ENCODE data around the gene DCST1. TPM values are rescaled to one million over a fixed set of nuclear protein-coding genes. Genes with fewer than 3 reads are reported as not detected.
A peak's percentile ranks its signal among the peaks of the same experiment; 100 is the strongest.

The DCST1 gene
- total and polyA plus RNA-seq, 12 donors = not detected

- intact Hi-C loops (cut with DNase I) = no loop called here
- DNase-seq = no peak
- no peak for TF ChIP-seq POLR2A (IDR thresholded peaks at IDR 0.05)
- TF ChIP-seq CTCF (IDR thresholded peaks at IDR 0.05) = no peak
- WGBS, 4 donors = 81 to 89% (median 84%) methylated on average over 7 to 12 of the region's 12 CpGs
- no peaks in the 10 kb centered on the region for H3K27me3 ChIP-seq
- no peaks in the 10 kb centered on the region for H3K9me3 ChIP-seq (replicated peaks in 1 of 3)
- H3K36me3 ChIP-seq (replicated peaks in 1 of 2) = no peaks in the 10 kb centered on the region
- peaks cover 3 to 9% of the 10 kb centered on the region in 2 donors for H3K4me1 ChIP-seq (replicated peaks in 1 of 2)
- H3K4me3 ChIP-seq = no peak overlapping the region
- no peak overlapping the region for H3K27ac ChIP-seq
Measured at GRCh38 chr1:155043301-155043702, 9.7 kb downstream of the DCST1 start.

- no peak for DNase-seq
- no peaks in the 10 kb centered on the region for H3K9me3 ChIP-seq (replicated peaks in 1 of 3)
- no peaks in the 10 kb centered on the region for H3K36me3 ChIP-seq (replicated peaks in 1 of 2)
- 79 to 83% (median 82%) methylated on average over 3 of the region's 3 CpGs for WGBS, 4 donors
- no peaks in the 10 kb centered on the region for H3K27me3 ChIP-seq
- TF ChIP-seq CTCF (IDR thresholded peaks at IDR 0.05) (no peak), POLR2A (IDR thresholded peaks at IDR 0.05) (no peak)
- no peak overlapping the region for H3K4me3 ChIP-seq
- peaks cover 3 to 9% of the 10 kb centered on the region in 2 donors for H3K4me1 ChIP-seq (replicated peaks in 1 of 2)
- intact Hi-C loops (cut with DNase I) = no loop called here
- H3K27ac ChIP-seq = no peak overlapping the region
Measured at GRCh38 chr1:155043793-155044192, 10.2 kb downstream of the DCST1 start.

GRCh38 chr1:155044365-155044764 lies 10.7 kb downstream of the DCST1 start:
- DNase-seq = no peak
- no peaks in the 10 kb centered on the region for H3K9me3 ChIP-seq (replicated peaks in 1 of 3)
- H3K27ac ChIP-seq = peak overlapping the region in 3 of 5 donors; percentile 7 to 43 (median 43)
- intact Hi-C loops (cut with DNase I) = no loop called here
- no peaks in the 10 kb centered on the region for H3K27me3 ChIP-seq
- H3K36me3 ChIP-seq (replicated peaks in 1 of 2) = no peaks in the 10 kb centered on the region
- no peak overlapping the region for H3K4me3 ChIP-seq
- 86 to 91% (median 88%) methylated on average over 6 of the region's 6 CpGs for WGBS, 4 donors
- TF ChIP-seq CTCF (IDR thresholded peaks at IDR 0.05) (no peak), POLR2A (IDR thresholded peaks at IDR 0.05) (no peak)
- H3K4me1 ChIP-seq (replicated peaks in 1 of 2) = peaks cover 3 to 9% of the 10 kb centered on the region in 2 donors

GRCh38 chr1:155044812-155045657 lies 11.4 kb downstream of the DCST1 start:
- H3K9me3 ChIP-seq (replicated peaks in 1 of 3) = no peaks in the 10 kb centered on the region
- H3K27ac ChIP-seq = peak overlapping the region in 3 of 5 donors; percentile 7 to 43 (median 43)
- no peaks in the 10 kb centered on the region for H3K36me3 ChIP-seq (replicated peaks in 1 of 2)
- H3K4me3 ChIP-seq = no peak overlapping the region
- H3K27me3 ChIP-seq = no peaks in the 10 kb centered on the region
- intact Hi-C loops (cut with DNase I) = loop anchor here in 1 of 2 donors (5.0 kb wide), 1 partner anchor 37 kb away; no protein-coding TSS in a partner anchor
- DNase-seq = peak; percentile 85 to 96 (median 91)
- peak; percentile 65 to 85 (median 78) for TF ChIP-seq CTCF (IDR thresholded peaks at IDR 0.05)
- TF ChIP-seq POLR2A (IDR thresholded peaks at IDR 0.05) = no peak
- WGBS, 4 donors = 45 to 58% (median 46%) methylated on average over 6 to 7 of the region's 7 CpGs
- peaks cover 6 to 16% of the 10 kb centered on the region in 2 donors for H3K4me1 ChIP-seq (replicated peaks in 1 of 2)
